Activated CD8-positive, alpha-beta memory T cell treated with anti-CD3 and anti-CD28 coated beads for 4 hours (primary cell): ENCODE results near the gene TMEM69.
"Not testable (repeated sequence)": the region's sequence is repeated elsewhere in the genome, so short reads cannot be mapped to it uniquely, and the experiment has no call there.

Experiments
- DNase-seq, 2 donors: peaks; one replicate each; pipeline ENCODE4 v3.0.0-alpha.2; 2020; ENCODE audit warnings: low read depth in 2 of 2

TMEM69 gene

DNA sequence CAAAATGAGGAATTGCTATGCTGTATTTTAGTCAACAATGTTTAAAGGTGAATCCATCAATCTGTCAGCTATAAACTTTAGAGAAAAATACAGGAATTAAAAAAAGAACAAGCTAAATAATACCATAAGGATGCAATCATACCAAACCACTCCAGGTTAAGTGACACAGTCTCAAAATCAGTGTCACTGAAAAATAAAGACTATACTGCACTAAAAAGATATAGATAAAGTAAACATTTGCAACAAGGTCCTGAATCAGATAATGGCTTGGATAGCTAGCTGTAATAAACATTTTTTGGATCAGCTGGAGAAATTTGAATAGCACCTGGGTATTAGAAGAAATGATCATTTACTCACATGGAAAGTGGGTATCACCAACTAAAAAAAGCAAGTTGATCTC lies 9.5 kb upstream of the TMEM69 start:
- no peak for DNase-seq

DNA sequence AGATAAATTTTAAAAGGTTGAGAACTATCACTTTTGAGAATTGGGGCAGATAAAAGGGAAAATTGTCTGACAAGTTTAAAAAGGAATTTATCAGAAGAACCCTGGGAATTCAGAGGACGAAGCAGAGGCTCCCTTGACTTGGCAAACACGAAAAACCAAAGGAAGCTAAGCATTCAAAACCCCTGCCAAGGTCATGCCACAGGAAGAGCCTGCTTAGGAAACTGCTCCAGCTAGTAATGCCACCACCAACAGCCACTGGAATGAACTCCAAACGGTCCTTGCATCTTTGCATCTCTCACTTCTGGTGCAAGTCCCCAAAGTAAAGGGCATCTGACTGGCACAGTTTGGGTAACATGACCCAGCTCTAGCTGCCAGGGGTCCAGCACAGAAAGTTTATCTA lies 8.9 kb upstream of the TMEM69 start:
- no peak for DNase-seq

DNA sequence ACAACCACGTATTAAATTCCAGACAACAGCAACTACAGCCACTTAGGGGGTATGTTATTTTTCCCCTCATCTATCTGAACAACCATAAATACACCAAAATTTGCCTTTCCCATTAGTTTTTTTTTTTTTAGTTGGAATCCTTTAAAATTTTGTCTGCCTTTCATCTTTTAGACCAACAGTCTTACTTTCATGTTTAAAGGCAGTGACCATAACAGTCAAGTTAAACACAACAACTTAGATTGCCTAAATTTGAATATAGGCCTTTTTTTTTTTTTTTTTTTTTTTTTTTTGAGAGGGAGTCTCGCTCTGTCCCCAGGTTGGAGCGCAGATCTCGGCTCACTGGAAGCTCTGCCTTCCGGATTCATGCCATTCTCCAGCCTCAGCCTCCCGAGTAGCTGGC lies 5.0 kb upstream of the TMEM69 start:
- no peak for DNase-seq

DNA sequence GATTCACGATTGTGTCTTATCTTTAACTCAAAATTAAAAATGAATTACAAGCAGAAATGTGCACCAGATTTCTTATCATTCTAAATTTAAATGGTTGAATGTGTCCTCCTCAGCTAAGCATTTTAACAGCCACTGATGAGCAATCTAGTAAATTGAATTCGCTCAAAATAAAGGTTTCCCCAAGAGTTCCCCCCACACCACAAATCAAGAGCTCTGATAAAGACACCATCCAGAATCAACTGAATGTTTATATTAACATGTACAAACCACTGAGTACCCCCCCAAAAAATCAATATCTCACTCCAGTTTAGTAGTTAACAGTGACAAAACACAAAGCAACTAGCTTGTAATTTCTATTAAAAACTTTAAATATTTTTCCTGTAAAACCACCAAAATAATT lies 3.6 kb upstream of the TMEM69 start:
- DNase-seq = no peak

DNA sequence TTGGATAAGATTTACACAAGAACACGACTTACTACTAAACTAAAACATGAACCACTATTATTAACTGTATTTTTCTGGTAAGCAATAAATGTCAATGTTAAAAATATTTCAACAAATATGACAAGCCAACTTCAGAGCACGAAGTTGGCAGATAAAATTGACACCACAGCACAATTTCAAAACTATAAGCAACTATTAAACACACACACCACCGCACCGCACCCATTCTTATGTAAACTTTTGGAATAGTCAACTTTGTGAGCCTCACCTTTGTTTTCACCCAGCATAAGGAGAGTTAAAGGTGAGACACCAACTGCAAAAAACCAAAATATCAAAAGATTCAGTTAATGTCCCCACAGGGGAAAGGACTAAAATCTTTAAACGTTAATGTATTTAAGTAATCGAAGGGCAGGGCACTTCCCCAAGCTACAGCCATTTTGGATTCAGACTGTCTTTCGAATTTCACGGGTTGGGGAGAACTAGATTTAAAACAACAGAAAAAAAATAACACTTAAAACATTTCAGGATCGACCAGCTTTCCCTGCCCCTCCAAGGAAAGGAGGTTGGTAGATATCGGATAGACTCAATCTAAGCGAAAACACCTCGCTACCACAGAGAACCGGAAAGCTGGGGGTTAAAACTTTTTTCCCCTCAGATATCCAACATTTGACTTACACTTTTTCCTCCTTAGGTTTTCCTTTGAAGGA lies 2.5 kb upstream of the TMEM69 start:
- DNase-seq = no peak

DNA sequence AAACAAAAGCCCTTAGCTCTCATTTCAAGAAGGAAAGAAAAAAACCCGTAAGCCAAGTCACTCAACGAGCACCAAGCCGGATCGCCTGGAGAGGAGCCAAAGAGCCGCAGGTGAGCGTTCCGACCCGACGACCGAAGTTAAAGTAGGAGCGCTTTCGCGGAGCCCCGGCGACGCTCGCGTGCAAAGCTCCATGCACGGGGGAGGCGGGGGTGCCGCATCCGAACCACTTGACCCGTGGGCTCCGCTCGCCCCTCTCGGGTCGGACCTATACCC lies 2.0 kb upstream of the TMEM69 start:
- peak in 1 of 2 donors; percentile 15 for DNase-seq

DNA sequence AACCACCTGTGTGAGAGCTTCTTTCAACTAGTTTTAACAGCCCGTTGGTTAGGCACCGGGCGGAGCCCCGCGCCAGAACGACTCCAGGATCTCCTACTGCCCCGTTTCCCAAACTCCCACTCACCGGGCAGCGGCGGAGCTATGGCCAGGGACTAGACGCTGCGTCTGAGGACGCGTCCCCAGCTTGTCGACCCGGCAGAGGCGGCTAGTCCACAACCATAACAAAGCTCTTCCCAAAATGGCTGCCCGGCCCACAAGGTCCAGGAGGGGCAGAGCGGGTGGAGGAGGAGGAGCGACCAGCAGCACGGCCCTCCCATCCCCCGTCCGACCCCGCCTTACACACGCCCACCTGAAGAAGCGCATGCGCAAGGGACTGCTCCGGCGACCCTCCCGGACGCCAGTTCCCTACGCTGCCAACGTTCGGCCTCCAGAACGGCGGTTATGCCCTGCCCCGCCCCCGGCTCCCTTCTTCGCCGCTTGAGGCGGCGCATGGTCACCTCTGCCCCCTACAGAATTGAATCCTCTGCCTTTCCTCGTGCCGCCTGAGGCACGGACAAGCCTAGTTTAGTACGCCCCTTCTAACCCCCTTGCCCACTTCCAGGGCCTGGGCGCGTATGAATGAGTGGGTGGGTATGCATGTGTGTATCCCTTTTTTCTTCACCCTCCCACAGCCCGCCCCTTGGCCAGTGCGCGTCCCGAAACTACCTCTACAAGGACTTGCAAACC lies 1.5 kb upstream of the TMEM69 start, which contains the start of gene GPBP1L1:
Gene GPBP1L1 (minus strand): TSS at position 246 of the 726 bp plus-strand sequence. CDS start 27,446 bp downstream, outside the sequence.
- peak; percentile 96 for DNase-seq

DNA sequence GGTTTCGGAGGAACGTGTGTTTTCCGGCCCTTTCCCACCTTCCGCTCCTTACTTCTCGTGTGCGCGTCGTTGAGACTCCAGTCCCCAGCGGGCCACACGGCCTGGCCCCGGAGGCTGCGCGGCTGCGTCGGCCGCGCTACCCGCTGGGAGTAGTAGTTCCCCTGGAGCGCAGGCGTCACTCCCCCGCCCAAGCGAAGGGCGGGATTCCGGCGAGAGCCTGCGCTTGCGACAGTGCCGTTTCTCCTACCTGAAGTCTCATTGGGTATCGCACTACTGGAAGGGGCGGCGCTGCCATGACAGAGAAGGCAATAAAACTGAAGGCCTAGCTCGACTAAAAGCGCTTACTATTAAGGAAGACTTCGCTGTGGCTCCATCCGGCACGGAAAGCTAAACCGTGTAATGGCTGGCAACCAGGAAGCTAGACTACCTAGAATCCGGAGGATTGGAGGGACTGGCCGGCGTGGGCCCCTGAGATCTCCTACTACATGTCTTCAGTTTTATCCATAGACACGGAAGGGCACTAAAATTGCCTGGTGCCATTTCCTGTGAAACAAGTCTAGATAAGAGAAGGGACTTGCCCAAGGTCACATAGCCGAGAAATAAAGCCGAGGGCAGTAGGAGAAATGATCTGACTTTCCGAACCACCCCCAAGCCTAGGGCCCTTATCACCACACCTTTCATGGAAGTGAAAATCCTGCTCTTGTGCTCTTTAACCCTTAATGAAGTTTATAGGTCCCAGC lies 797 bp upstream of the TMEM69 start:
- peak; percentile 93 to 95 for DNase-seq

DNA sequence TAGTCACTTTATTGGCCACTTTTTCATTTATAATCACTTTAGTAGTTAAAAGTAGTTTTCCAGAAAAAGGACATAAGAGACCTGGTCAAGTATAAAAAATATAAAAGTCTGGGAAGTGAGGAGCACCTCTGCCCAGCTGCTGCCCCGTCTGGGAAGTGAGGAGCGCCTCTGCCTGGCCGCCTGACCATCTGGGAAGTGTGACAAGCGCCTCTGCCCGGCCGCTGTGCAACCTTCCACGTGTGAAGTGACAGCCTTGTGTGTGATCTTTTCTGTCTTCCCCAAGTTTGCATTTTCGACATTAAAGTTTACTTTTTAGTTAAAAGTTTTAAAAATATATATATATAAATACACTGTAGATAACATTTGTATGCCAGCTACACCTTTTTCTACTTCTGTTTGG lies 5.8 kb downstream of the TMEM69 start:
- not testable (repeated sequence) for DNase-seq

DNA sequence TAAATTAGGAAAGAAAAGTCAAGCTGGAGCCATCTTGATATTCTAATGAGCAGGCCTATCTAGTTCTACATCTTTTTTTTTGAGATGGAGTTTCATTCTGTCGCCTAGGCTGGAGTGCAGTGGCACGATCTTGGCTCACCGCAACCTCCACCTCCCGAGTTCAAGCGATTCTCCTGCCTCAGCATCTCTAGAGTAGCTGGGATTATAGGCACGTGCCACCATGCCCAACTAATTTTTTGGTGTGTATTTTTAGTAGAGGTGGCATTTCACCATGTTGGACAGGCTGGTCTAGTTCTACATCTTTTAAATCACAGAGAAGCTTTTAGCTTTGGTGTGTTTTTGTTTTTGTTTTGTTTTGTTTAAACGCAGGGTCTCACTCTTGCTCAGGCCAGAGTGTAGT lies 6.8 kb downstream of the TMEM69 start:
- no peak for DNase-seq

DNA sequence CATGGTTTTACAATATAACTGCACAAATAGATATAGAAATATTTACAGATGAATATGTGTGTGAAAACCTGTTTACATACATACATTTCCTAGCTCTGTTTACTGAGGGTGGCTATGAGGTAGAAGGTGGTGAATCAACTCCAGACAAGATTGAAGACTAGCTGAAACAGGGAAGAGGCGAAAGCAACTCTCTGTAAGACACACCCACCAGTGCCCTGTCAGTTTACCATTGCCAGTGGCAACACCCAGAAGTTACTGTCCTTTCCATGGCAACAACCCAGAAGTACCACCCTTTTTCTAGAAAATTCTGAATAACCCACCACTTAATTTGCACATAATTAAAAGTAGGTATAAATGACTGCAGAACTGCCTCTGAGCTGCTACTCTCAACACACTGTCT lies 16.7 kb downstream of the TMEM69 start:
- DNase-seq = no peak

DNA sequence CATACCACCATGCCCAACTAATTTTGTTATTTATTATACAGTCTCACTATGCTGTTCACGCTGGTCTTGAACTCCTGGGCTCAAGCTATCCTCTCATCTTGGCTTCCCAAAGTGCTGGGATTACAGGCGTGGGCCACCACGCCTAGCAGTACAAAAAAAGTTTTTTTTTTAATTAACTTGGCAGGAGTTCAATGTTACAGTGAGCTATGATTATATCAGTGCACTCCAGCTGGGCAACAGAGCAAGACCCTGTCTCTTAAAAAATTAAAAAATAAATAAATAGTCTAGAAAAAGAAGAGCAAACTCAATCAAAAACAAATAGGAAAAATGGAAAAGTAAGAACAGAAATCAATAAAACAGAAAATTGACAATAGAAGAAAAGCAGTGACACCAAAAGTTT lies 25.7 kb downstream of the TMEM69 start:
- DNase-seq = no peak

DNA sequence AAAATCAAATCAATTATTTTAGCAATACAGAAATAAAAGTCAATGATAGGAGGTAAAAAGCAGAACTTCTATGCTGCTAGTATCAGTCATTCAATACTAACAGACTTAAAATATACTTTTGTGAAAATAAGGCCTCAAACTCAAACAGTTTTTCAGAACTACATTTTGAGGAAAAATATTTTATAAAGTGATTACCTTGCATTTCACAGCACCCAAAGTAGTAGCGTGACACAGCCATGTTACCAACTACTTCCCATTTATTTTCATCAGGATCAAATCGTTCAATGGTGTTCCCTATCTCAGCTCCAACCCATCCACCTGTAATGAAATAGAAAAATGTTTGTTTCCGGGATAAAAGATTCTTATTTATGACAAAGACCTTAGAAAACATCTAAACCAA lies 28.7 kb downstream of the TMEM69 start:
- no peak for DNase-seq

DNA sequence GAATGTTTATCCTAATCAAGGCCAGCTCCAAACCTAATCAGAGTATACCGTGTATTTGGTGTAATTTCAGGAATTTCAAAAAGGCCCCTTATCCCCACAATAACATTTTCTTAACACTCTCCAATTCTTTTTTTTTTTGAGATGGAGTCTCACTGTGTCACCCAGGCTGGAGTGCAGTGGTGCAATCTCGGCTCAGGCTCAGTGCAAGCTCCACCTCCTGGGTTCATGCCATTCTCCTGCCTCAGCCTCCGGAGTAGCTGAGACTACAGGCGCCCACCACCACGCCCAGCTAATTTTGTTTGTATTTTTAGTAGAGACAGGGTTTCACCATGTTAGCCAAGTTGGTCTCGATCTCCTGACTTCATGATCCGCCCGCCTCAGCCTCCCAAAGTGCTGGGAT lies 29.4 kb downstream of the TMEM69 start:
- DNase-seq = not testable (repeated sequence)

DNA sequence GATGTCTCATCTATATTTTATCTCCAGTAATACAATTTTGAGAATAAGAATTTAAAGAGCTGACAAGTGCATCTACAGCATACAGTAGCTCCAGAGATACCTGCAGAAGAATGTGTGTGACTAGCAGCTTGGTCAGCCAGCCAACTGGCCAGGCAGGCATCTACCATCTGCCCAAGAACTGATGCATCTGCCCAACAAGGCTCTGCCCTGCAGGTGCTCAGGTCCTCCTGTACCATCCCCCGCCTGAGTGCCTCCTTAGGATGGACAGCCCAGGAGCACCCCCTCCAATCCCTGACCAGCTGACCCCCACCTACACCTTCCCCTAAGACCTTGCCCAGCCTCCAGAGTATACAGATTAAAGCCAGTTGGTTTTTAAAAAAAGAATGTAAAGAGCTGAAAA lies 30.3 kb downstream of the TMEM69 start:
- no peak for DNase-seq

DNA sequence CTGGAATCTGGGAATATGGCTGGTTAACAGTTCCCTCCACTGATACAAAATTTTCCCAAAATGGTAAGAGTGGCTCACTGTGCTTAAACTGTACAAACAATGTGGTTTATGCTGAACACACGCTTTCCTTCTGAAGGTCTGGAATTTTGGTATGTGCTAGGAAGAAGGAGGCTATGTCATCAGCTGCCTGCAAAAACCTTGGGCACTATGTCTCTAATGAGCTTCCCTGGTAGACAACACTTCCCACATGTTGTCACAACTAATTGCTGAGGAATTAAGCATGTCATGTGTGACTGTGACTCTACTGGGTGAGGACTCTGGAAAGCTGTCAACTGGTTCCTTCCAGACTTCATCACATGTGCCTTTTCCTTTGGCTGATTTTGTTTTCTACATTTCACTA lies 33.2 kb downstream of the TMEM69 start:
- DNase-seq = no peak

DNA sequence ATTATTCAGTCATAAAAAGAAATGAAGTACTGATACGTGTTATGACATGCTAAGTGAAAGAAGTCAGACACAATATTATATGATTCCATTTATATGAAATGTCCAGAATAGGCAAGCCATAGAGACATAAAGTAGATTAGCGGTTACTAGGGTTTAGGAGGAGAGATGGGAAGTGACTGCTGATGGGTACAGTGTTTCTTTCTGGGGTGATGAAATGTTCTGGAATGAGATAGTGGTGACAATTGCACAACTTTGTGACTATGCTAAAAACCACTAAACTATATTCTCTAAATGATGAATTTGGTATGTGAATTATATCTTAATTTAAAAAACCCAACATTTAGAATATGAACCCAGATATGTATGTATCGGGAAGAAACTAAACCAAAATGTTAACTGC lies 34.8 kb downstream of the TMEM69 start:
- DNase-seq = no peak

DNA sequence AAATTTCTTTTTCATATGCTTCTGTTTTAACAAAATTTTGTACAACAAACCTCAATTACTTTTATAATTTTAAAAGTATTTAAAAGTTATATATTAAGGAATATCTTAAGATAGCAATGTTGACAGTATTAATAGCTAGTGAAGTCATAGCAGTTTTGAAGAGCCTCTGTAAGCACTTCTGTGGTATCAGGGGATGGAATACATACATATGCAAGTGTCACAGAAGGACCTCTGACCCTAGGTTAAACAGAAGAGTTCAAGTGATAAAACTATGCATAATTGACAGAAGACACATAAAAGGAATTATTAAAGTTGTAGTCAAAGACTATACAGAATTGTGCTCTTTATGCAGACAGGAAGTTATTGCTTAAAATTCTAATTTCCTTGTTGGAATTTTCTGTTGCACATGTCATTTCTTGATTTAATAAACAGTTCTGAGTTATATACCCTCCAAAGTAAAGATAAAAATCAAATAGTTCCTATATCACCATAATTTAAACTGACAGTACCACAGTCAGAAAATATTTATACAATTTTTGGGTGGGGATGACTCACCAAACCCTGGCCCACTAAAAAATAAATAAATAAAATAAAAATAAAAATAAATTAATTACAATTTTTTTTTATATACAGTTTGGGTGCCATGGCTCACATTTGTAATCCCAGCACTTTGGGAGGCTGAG lies 35.4 kb downstream of the TMEM69 start:
- no peak for DNase-seq

DNA sequence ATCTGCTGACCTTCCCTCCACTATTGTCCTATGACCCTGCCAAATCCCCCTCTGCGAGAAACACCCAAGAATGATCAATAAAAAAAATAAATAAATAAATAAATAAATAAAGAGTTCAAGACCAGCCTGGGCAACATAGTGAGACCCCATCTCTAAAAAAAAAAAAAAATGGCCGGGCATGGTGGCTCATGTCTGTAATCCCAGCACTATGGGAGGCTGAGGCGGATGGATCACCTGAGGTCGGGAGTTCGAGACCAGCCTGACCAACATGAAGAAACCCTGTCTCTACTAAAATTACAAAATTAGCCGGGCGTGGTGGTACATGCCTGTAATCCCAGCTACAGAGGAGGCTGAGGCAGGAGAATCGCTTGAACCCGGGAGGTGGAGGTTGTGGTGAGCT lies 38.0 kb downstream of the TMEM69 start:
- DNase-seq = not testable (repeated sequence)

DNA sequence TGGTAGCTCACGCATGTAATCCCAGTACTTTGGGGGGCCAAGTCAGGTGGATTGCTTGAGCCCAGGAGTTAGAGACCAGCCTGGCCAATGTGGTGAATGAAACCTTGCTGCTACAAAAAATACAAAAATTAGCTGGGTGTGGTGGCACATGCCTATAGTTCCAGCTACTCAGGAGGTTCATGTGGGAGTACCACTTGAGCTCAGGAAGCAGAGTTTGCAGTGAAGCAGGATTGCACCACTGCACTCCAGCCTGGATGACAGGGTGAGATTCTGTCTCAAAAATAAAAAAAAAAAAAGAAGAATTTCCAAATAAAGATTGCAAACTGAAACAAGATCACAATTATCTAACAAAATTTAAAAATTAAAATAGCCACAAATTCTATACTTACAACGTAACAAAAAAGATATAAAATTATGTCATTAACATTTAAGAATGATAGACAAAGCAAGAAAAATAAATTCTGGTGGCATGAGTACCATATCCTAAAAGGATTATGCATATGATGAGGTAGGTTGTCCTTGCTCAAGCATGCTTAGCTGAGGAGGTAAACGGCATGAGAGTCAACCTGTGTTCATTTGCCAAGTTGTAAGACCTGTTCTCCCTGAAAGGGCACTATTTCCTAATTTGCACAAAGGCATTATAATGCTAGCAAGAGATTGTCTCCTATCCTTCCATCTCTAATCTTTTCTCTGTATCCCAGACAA lies 42.2 kb downstream of the TMEM69 start:
- no peak for DNase-seq

DNA sequence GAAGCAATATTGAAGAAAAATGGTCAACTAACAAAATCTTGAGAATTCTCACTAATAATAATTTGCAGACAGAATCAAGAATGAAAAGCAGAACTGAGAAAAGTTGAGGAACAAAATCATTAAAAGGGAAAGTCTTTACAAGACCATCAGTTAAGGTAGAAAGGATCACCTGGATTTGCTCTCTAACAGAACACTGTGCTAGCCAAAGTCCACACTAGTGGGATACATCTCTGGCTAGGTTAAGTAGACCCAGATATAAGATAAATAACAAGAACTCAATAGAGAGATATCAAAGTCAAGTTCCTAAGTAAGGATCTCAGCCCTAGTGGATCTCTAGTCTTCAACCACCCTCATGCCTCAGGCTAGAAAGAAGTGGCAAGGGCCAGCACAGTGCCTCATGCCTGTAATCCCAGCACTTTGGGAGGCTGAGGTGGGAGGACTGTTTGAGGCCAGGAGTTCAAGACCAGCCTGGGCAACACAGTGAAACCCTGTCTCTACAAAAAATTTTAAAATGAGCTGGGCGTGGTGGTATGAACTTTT lies 42.9 kb downstream of the TMEM69 start:
- DNase-seq = no peak

DNA sequence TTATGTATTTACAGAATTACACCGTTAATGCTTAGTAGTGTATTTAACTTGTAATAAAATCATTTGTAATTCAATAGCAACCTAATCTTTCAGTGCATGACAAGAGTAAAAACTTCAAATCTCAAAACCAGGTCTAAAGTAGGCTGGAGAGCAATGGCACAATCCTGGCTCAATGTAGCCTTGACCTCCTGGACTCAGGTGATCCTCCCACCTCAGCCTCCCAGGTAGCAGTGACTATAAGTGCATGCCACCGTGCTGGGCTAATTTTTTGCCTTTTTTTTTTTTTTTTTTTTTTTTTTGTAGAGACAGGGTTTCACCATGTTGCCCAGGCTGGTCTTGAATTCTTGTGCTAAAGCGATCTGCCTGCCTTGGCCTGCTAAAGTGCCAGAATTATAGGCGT lies 51.2 kb downstream of the TMEM69 start:
- DNase-seq = no peak
